Fibroblast of pulmonary artery (primary cell): ENCODE results near the gene METTL17.
A peak's percentile ranks its signal among the peaks of the same experiment; 100 is the strongest.
"Not testable (repeated sequence)": the region's sequence is repeated elsewhere in the genome, so short reads cannot be mapped to it uniquely, and the experiment has no call there.

Experiments used
- DNase-seq: peaks from one replicate; pipeline ENCODE4 v3.0.0-alpha.2; 2010; ENCODE audit warnings: low read depth
- H3K4me3 ChIP-seq: replicated peaks from 2 replicates; pipeline ENCODE4 v1.5.1; 2011; ENCODE audit warnings: low read depth, mild to moderate bottlenecking, control low read depth, low read length, moderate library complexity
- TF ChIP-seq, protein P1 (sequence below): IDR thresholded peaks from 2 replicates; pipeline ENCODE4 v1.5.1; 2011; ENCODE audit warnings: mild to moderate bottlenecking, control low read depth, low read length, inconsistent platforms; ENCODE audit errors: missing control alignments

Gene METTL17

DNA sequence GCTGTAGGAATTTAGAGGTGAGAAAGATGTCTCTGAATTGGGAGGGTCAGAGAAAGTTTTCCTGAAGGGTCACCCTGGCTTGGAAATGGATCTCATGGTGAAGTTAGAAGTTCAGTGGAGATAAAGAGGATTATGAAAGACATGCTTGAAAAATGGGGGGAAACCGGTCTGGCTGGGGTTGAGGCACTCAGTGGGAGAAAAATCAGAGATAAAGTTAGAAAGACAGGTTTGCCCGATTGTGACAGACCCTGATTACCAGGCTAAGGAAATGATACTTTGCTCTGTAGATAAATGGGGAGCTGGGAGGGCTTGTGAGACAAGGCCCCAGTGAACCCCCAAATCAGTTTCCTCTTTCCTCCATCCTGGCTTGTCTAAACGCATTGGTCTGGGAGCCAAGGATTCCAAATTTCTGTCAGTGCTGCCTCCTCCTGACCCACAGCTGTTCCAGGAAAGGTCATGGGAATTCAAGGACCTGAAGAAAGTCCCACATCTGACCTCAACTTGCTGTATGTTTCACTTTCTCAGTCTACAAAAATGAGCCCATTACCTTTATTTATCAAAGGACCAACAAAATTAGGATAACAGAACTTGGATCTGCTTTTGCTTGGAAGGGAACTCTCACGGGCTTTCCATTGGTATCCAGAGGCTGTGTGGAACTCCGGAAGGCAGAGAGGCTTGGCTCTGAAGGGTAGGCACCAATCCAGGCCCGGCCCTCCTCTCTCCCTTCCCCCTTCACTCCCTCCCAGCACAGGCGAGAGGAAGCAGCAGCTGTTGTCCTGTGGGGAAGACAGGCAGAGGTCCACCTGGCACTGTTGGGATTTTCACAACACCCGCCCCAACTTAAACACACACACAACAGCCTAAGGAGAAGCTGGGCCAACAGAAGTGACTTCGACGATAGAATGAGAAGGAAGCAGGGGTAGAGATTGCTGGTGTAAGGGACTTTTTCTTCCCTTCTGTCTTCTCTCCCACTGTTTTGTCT, 49.0 kb downstream of the METTL17 start:
- TF ChIP-seq, protein P1, sequence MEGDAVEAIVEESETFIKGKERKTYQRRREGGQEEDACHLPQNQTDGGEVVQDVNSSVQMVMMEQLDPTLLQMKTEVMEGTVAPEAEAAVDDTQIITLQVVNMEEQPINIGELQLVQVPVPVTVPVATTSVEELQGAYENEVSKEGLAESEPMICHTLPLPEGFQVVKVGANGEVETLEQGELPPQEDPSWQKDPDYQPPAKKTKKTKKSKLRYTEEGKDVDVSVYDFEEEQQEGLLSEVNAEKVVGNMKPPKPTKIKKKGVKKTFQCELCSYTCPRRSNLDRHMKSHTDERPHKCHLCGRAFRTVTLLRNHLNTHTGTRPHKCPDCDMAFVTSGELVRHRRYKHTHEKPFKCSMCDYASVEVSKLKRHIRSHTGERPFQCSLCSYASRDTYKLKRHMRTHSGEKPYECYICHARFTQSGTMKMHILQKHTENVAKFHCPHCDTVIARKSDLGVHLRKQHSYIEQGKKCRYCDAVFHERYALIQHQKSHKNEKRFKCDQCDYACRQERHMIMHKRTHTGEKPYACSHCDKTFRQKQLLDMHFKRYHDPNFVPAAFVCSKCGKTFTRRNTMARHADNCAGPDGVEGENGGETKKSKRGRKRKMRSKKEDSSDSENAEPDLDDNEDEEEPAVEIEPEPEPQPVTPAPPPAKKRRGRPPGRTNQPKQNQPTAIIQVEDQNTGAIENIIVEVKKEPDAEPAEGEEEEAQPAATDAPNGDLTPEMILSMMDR = no peak
- H3K4me3 ChIP-seq = peak overlapping the region; percentile 4
- DNase-seq = peak; percentile 89

DNA sequence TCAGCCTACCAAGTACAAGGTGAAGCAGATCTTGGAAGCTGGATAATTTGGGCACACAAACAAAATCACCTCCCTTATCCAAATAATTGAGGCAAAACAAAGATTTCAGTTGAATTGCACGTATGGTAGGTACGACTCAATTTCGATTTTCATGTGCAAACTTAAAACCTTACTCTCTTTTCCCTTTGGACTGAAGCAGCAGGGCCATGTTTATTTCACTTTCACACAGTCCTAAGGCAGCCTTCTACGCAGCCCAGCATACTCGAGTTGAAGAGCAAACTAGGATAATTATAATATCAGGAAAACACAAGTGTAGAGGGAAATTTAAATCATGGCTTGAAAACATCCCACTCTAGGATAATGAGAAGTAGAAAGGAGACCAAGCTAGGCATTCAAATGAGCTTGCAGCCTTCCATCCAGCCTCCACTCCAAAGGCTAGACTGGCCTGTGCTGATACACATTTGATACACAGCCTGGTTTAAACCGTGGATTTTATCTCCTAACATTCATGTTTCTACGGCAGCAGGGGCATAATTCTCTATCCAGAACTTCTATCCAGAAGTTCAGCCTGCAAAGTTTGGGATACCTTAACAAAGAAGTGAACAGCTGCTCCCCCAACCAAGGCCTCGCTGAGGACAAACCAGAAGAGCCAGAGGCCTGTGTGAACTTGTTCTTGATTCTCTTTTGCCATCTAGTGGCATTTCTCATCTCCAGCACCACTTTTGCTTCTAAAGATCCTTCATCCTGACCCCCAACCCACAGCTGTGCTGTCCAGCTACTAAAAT, 50.0 kb downstream of the METTL17 start:
- H3K4me3 ChIP-seq = no peak overlapping the region
- DNase-seq = peak; percentile 86
- TF ChIP-seq, protein P1 = peak; percentile 72

DNA sequence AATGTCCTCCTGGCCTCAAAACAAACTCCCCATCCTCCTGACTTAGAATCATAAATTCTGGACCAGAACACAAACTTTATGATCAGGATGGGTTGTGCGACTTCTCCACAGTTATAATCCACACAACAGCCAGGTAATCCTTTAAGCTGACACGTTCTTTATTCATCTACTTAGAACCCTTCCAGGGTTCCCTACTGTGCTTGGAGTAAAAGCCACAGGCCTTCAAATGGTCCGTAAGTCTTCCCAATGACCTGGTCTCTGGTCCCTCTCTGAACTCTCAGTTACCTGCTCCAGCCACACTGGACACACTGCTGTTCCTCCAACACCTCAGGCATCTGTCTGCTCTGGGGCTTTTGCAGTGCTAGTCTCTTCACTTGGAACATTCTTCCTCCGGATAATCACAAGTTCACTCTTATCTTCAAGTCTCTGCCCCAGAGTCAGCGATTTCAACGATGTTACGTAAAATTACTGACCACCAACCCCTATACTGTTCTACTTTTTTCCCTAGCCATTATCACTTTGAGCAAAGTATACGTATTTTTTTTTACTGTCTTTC, 50.7 kb downstream of the METTL17 start:
- TF ChIP-seq, protein P1 = no peak
- DNase-seq = no peak
- H3K4me3 ChIP-seq = no peak overlapping the region

DNA sequence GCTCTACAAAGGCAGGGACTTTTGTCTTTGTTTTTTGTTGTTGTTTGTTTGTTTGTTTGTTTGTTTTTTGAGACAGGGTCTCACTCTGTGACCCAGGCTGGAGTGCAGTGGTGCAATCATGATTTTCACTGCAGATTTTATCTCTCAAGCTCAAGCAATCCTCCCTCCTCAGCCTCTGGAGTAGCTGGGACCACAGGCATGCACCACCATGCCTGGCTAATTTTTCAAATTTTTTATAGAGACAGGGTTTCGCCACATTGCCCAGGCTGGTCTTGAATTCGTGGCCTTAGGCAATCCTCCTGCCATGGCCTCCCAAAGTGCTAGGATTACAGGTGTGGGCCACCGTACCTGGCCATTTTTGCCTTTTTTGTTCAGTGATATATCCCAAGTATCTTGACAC, 51.2 kb downstream of the METTL17 start:
- DNase-seq, H3K4me3 ChIP-seq: not testable (repeated sequence)

GRCh38 chr14:21041676-21042433, 52.1 kb downstream of the METTL17 start, which contains the start of gene RNASE7:
Gene RNASE7, plus strand, starts transcription at chr14:21042362. Its CDS starts 631 bp downstream, at chr14:21042993.
- TF ChIP-seq, protein P1 = no peak
- peak; percentile 42 for DNase-seq
- H3K4me3 ChIP-seq = no peak within 1 kb of the TSS

GRCh38 chr14:21042918-21043317, 53.1 kb downstream of the METTL17 start:
- no peak for DNase-seq
- TF ChIP-seq, protein P1 = no peak

More at GRCh38 chr14:21042918-21043317, 53.1 kb downstream of the METTL17 start:
- no peak overlapping the region for H3K4me3 ChIP-seq
